ENCODE results near the gene CIDEA.
"Not testable (repeated sequence)": the region's sequence is repeated elsewhere in the genome, so short reads cannot be mapped to it uniquely, and the experiment has no call there.

DNA sequence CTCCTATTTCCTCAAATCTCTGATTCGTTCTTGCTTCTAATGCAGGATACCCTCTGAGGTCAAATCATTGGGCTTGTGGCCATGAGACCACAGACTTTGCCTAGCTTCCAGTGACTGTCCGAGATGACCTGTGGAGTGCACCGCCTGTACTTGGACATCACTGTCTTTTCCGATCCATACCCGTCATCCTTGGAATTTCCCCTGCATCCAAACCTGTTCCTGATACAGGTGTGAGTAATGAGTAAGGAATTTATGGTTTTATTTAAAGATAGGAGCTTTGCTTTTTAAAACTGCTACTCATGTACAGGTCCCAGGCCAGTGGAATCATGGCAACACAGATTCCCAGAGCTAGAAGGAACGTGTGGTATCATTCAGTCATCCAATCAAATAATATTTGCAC lies 35.6 kb upstream of the CIDEA start:
- TF ChIP-seq EP300, POLR2A, POLR2AphosphoS5 (IDR thresholded peaks at IDR 0.05): not testable (repeated sequence)
- TF ChIP-seq, protein P1, sequence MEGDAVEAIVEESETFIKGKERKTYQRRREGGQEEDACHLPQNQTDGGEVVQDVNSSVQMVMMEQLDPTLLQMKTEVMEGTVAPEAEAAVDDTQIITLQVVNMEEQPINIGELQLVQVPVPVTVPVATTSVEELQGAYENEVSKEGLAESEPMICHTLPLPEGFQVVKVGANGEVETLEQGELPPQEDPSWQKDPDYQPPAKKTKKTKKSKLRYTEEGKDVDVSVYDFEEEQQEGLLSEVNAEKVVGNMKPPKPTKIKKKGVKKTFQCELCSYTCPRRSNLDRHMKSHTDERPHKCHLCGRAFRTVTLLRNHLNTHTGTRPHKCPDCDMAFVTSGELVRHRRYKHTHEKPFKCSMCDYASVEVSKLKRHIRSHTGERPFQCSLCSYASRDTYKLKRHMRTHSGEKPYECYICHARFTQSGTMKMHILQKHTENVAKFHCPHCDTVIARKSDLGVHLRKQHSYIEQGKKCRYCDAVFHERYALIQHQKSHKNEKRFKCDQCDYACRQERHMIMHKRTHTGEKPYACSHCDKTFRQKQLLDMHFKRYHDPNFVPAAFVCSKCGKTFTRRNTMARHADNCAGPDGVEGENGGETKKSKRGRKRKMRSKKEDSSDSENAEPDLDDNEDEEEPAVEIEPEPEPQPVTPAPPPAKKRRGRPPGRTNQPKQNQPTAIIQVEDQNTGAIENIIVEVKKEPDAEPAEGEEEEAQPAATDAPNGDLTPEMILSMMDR (IDR thresholded peaks at IDR 0.05) = not testable (repeated sequence)

All from gastroesophageal sphincter (tissue), 3 donors.